GM18870 (cell line): ENCODE measurements around the gene UCP3.
A peak's percentile ranks its signal among the peaks of the same experiment; 100 is the strongest.

Source experiments
- ATAC-seq: cut with Tn5 transposase; IDR thresholded peaks from one replicate; pipeline ENCODE4 v1.9.1; 2021; ENCODE audit warnings: moderate library complexity; ENCODE audit not compliant: unreplicated experiment

Gene UCP3

DNA sequence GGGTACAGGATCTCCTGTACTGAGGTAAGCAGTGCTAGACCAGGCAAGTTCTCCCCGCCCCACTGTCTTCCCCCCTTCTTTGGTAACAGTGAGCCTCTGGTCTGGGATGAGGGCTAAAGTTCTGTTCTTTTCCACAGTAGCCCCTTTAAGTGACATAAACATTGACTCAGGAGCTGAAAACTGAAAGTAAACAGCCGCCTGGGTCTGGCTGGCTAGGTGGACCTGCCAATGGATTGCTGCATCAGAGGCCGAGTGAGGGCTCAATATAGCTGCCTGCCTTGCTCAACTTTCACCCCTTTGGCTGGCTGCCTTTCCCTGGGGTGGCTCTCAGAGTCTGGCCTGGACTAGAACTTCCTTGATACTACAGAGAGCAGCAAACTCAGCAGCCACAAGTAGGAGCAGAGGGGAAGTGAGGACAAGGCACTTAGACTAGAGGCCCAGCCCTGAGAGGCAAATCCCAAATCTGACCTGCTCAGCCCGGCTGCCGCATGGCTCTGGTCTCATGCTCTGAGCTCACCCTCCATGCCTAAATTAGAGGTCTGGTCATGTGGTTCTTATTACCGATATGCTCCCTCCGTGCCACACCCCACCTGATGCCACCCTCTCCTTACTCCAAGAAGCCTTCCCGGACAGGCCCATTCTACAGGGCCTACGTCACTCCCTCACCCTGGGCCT, 9.6 kb upstream of the UCP3 start:
- ATAC-seq: no peak

DNA sequence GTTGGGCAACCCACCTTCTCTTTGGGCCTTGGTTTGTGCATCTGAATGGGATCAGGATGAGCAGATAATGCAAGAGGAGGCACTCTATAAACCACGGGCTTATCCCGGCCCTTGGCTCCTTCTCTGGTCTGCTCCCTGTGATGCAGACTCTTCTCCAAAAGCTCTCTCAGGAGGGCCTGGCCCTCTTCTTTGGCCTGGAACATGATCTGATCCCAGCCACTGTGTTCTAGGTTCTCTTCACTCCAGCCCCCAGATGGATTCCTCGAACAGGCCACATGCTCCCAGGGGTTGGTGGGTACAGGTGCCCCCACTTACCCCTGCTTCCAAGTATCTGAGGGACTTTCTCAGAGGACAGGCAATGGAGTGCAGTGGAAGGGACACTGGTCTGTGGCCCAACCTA, 8.7 kb upstream of the UCP3 start:
- ATAC-seq: no peak

DNA sequence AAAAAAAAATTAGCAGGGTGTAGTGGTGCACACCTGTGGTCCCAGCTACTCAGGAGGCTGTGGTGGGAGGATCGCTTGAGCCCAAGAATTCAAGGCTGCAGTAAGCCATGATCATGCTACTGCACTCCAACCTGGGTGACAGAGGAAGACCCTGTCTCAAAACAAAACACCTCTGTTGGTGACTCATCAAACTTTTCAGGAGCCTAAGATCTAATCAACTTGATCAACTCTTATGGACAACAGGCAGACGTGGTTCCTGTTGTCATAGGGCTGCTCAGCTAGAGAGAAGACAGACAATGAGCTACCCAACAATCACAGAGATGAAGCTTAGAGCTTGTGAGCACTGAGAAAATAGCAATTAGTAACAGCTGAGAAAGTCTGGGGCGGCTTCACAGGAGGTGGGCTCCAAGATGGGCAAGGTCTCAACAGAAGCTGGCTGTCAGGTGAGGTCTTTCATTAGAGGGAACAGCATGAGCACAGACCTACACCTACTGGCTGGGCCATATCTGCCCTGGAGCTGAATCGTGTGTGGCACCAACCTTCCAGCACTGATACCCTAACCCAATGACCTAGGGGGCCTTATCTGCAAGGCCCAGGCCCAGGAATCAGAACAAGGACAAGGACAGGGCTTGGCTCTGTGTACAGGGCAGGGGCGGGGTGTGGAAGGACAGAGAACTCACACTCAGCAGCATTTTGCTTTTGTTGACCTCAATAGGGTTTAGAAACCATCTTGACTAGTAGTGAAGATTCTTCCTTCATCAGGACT, 7.2 kb upstream of the UCP3 start:
- no peak for ATAC-seq

GRCh38 chr11:74014880-74015279, 6.0 kb upstream of the UCP3 start:
- ATAC-seq: no peak

DNA sequence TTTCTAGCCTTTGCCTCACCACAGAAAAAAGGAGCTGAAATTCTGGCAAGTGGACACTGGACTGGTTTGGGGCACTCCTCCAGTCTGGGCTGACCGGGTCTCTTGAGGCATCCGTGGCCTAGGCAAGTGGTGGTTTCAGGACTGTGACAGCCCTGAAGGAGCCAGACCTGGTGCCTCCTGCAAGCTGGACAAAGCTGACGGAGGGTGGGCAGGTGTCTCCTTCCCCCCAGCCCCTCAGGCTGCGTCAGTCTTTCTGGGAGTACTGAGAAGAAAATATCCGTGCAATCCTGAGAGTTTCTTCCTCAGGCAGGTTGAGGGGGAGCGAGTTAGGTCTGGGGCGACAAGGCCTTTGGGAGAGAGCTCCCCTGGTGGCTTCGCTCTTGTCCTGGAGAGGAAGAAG, 4.3 kb upstream of the UCP3 start:
- no peak for ATAC-seq

DNA sequence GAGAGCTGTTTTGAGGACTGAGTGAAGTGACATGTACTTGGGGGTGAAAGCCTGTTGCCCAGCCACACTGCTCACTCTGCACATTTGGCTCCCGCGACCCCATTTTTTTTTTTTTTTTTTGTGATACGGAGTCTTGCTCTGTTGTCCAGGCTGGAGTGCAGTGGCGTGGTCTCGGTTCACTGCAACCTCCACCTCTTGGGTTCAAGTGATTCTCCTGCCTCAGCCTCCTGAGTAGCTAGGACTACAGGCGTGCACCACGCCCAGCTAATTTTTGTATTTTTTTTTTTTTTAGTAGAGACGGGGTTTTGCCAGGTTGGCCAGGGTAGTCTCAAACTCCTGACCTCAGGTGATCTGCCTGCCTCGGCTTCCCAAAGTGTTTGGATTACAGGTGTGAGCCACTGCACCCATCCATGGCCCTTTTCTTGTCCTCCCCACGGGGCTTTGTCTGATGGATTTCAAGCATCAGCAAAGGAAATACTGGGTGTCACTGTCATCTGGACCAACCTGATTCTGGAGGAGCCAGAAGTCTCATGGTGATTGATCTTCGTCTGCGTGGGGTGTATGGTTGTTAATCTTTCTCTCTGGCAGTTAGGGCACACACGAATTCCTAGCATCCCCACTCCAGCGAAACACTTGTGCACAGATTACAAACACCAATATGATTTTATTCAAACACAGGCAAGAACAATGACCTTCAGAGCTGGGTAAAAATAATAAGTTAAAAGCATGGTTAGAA, 3.4 kb upstream of the UCP3 start:
- no peak for ATAC-seq

DNA sequence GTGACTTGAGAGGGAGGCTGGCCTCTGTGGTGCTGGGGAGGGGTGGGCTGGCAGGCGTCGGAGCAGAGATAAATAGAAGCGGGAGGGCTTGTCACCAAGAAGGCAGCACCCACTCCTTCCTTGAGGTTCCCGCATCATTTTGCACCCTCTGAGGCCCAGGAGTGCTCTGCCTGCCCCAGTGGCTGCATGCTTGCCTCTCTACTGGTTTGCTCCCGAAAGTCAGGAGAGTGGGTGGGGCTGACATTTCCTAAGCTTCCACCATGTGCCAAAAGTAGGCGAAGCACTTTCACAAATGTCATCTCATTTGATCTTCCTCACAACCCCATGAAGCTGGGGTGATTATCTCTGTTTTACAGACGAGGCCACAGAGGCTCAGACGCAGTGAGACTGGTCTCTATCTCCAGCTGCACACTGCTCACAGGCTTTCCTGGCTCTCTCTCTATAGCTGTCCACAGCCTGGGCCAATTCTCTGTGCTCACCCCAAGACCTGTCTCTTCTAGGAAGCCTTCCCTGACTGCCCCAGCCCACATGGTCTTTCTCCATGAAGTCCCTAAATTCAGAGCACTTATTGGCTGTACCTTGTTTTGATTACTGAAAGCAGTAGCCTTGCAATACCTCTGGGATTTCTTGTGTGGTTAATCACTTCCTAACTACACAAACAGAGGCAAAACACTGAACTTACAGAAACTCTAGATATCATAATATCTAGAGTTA, 2.6 kb upstream of the UCP3 start:
- ATAC-seq: peak; percentile 67

- no peak for ATAC-seq
These were observed 1.7 kb upstream of the UCP3 start for GRCh38 chr11:74010306-74011300.

- no peak for ATAC-seq
These were observed 905 bp upstream of the UCP3 start for GRCh38 chr11:74009675-74010305.

GRCh38 chr11:74009230-74009547, 304 bp upstream of the UCP3 start:
- ATAC-seq: no peak

DNA sequence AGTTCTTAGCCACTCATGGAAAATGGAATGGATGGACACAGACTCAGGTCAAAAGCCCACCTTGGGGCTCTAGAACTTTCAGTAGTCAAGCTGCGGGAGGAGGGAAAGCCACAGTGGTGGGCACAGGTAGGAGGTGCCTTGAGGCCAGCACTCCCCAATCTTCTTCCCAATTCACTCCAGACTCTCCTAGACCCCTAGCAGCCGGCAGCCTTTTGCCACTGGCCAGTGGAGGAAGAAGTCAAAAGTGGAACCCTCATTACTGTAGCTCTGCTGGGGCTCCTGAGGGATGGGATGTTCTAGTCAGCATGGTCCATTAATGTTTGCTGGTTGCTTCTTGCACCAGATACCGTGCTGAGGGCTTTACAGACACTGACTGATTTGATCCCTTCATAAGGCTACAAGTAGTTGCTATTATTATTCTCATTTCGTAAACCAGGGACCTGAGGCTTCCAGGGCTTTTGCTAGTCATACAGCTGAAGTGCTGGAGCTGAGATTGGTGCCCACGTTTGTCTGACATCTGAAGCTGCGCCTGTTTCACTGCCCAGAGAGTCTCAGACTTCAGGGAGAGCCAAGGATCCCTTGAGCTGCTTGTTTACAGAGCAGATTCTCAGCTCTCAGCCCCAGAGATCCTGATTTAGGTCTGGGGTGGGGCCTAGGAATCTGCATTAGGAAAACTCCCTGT, 1.1 kb downstream of the UCP3 start:
- no peak for ATAC-seq

- no peak for ATAC-seq
These were observed 2.1 kb downstream of the UCP3 start for GRCh38 chr11:74006743-74007304.

DNA sequence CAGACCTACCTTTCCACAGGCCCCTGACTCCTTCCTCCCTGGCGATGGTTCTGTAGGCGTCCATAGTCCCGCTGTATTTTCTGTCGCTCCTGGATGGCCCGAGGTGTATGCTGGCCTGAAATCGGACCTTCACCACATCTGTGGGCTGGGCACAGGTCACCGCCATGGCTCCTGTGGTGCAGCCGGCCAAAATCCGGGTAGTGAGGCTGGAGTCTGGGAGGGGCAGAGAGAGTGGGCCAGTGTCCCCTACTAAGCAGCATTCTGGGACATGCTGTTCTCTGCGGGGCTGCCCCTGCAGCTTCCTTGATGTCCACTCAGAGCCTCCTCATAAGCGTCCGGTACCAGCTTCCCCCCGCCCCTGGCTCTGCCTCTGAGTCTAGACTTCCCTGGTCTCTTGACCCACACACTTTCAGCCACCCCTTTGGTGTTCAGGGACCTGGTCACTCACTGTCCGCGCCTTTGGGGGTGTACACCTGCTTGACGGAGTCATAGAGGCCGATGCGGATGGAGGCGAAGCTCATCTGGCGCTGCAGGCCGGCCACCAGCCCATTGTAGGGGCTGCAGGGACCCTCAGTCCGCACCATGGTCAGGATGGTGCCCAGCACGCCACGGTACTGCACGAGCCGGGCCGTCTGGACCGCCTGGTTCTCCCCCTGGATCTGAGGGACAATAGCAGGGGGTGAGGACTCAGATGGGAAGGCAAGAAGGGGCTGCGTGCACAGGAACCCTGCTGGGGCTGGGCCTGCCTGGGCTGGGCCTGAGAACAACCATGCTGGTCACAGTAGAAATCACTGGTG, 3.0 kb downstream of the UCP3 start:
- ATAC-seq: no peak

DNA sequence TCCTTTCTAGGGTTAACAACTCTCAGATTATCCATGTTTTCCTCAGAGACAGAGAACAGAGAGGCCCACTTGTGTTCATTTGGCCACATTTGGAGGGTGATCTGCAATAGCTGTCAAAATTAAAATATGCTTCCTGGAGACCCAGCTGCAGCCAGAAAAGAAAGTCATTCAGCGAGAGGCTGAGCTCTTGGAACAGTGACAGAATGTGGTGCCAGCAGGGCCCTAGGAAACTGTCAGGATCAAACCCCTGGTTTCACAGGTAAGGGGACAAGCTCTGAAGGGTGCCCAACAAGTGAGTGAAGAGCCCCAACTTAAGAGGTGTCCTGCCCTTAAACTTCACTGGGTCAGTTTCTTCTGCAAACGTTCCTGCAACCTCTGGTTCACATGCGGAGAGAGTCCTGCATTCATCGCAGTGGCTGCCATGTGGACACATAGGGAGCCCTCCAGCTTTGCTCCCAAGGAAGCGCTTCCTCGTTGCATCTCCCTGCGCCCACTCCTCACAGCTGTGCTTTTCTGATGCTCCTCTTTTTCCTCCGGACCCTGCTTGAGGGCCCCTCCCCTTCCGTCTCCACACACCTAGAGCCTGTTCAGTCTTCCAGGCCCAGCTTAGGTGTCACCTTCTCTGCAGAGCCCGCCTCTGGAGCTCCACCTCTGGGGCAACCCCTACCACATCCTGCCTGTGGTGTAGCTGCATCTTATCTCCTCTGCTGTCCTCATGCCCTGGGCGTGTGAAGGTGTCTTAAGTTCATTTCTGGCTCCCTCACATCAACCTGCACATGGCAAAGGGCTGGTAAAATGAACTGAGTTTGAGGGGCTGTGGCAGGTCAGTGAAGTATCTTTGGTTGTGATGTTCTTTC, 3.9 kb downstream of the UCP3 start:
- ATAC-seq: no peak

- no peak for ATAC-seq
These were observed 4.7 kb downstream of the UCP3 start for GRCh38 chr11:74004046-74004695.

DNA sequence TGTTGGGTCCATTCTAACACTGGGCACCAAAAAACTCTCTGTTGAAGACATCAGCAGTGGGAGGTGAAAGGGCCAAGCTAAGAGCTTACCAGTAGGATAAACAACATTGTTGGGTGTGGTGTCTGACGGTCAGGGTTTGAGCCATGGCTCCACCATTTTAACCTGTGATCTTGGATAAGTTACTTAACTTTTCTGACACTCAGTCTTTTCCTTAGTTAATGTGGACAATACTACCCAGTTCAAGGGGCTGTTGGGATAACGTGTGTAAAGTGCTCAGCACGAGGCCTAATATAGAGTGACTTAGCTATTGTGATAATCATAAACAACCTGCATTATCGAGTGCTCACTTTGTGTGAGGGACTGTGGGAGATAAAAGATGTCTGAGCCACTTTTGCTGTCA, 6.1 kb downstream of the UCP3 start:
- no peak for ATAC-seq

GRCh38 chr11:74001822-74002286, 7.0 kb downstream of the UCP3 start:
- ATAC-seq: no peak
